ENCODE results near the gene AP1S2. TPM values are rescaled to one million over a fixed set of nuclear protein-coding genes. Genes with fewer than 3 reads are reported as not detected.

The AP1S2 gene
- total and polyA plus RNA-seq, 2 of the 8 experiments (the other 6 are each of a cell fraction or from before 2014, with no cell fraction given): 88.2 to 237 TPM

DNA sequence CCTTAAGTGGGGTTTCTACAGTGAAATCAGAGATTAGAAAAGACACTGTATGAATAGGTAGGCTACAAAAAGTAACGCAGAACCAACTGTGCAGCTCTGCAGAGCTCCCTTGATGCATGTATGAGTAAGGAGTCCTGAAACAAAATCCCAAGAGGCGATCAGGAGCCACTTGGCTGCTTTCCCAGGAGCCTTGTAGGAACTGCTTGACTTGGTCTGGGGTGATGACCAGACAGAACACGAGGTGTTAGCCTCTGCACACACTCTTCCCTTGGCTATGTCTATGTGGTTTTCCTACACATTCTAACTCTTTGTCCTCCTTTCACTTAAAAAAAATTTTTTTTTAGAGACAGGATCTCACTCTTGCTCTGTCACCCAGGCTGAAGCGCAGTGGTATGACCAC, 22.8 kb upstream of the AP1S2 start:
- H3K56ac ChIP-seq (replicated peaks; ENCODE audit: insufficient read length, low read depth, low read length): no peak overlapping the region
- no peak for FAIRE-seq
- WGBS, 2 experiments (ENCODE audit: extremely low coverage in 1 of 2, insufficient coverage in 1 of 2, insufficient read length in 1 of 2, insufficient replicate concordance in 2 of 2, low coverage in 1 of 2, low lambda C conversion rate in 2 of 2, missing lambda C conversion rate in 1 of 2): 93% methylated on average over 4 of the region's 4 CpGs; no CpG with 5 or more reads in 1 of the 2 experiments
- H3K79me2 ChIP-seq (ENCODE audit: control insufficient read depth in 1 of 2, insufficient read depth in 2 of 2, low read length in 2 of 2): no peaks in the 10 kb centered on the region
- H3K4me1 ChIP-seq (replicated peaks in 1 of 4; ENCODE audit: control insufficient read depth in 3 of 4, insufficient read depth in 4 of 4, low read length in 3 of 4): no peaks in the 10 kb centered on the region
- H3K14ac ChIP-seq (ENCODE audit: insufficient read length): no peak overlapping the region
- ChIA-PET POLR2A (ENCODE audit: partially characterized antibody) (interaction anchor here (1.5 kb wide), 1 partner anchor 21 kb away, joined by 3 read pairs; no protein-coding TSS in a partner anchor), CTCF (ENCODE audit: partially characterized antibody) (no interaction called here)
- no peak overlapping the region for H3K9ac ChIP-seq (replicated peaks in 1 of 4; ENCODE audit: extremely low read depth in 1 of 4, low read depth in 3 of 4, low read length in 3 of 4)
- no peak overlapping the region for H3K27ac ChIP-seq (ENCODE audit: low read depth, low read length)
- no peak overlapping the region for H2BK15ac ChIP-seq (ENCODE audit: low read length)
- no peak overlapping the region for H3K4me2 ChIP-seq (ENCODE audit: insufficient read depth in 1 of 2, low read depth in 2 of 2, low read length in 2 of 2)
- H4K8ac ChIP-seq (ENCODE audit: extremely low read depth, insufficient read depth, low read length): no peak overlapping the region
- no peak overlapping the region for H2BK12ac ChIP-seq (ENCODE audit: low read depth, low read length)
- H2AFZ ChIP-seq (ENCODE audit: low read length): no peak overlapping the region
- no peak overlapping the region for H2BK20ac ChIP-seq (ENCODE audit: low read length)
- no peaks in the 10 kb centered on the region for H3K36me3 ChIP-seq (ENCODE audit: control insufficient read depth in 2 of 4, insufficient read depth in 4 of 4, low read length in 3 of 4)
- no peaks in the 10 kb centered on the region for H3K9me3 ChIP-seq (ENCODE audit: insufficient read depth in 2 of 2, low read depth in 1 of 2, low read length in 1 of 2)
- no peaks in the 10 kb centered on the region for H3K27me3 ChIP-seq (replicated peaks in 1 of 4; ENCODE audit: control insufficient read depth in 3 of 4, extremely low read depth in 1 of 4, insufficient read depth in 3 of 4, low read length in 3 of 4)
- H3K23ac ChIP-seq (ENCODE audit: insufficient read length): no peak overlapping the region
- no peaks in the 10 kb centered on the region for H4K20me1 ChIP-seq (replicated peaks in 1 of 2; ENCODE audit: control insufficient read depth in 1 of 2, insufficient read depth in 2 of 2, low read length in 2 of 2)
- no peak overlapping the region for H2AK5ac ChIP-seq (ENCODE audit: low read depth, low read length)
- H4K5ac ChIP-seq (ENCODE audit: insufficient read length, low read depth, low read length): no peak overlapping the region
- no peak overlapping the region for H2BK120ac ChIP-seq (replicated peaks; ENCODE audit: low read depth, low read length)
- H3K23me2 ChIP-seq (ENCODE audit: low read depth, low read length): no peaks in the 10 kb centered on the region
- H3K4me3 ChIP-seq (ENCODE audit: extremely low read depth in 1 of 4, insufficient read depth in 2 of 4, low read depth in 3 of 4, low read length in 4 of 4): no peak overlapping the region
- H3K18ac ChIP-seq (ENCODE audit: extremely low read depth, low read length): no peak overlapping the region
- no peak overlapping the region for H2BK5ac ChIP-seq (ENCODE audit: low read depth, low read length)
- H3K4ac ChIP-seq (replicated peaks; ENCODE audit: insufficient read length, low read depth, low read length): no peak overlapping the region
- H4K91ac ChIP-seq (replicated peaks; ENCODE audit: insufficient read length, low read length): no peak overlapping the region
- no peaks in the 10 kb centered on the region for H3K79me1 ChIP-seq (ENCODE audit: low read depth, low read length)
- DNase-seq (ENCODE audit: low read depth in 1 of 2, low spot score in 2 of 2): no peak
- no peak for TF ChIP-seq NRF1 (IDR thresholded peaks at IDR 0.05; ENCODE audit: low read depth, low read length)
- no peak for TF ChIP-seq HDAC2 (IDR thresholded peaks at IDR 0.05; ENCODE audit: borderline replicate concordance in 1 of 2, low read depth in 2 of 2, low read length in 2 of 2)
- no peak for TF ChIP-seq BRCA1 (IDR thresholded peaks at IDR 0.05; ENCODE audit: low read depth, low read length)
- no peak for TF ChIP-seq SRF (IDR thresholded peaks at IDR 0.05; ENCODE audit: low read depth, low read length)
- TF ChIP-seq RXRA (IDR thresholded peaks at IDR 0.05; ENCODE audit: insufficient read depth, low read depth, low read length): no peak
- no peak for TF ChIP-seq RBBP5 (IDR thresholded peaks at IDR 0.05; ENCODE audit: borderline replicate concordance, low read depth, low read length)
- TF ChIP-seq FOSL1 (IDR thresholded peaks at IDR 0.05; ENCODE audit: insufficient read depth, low read depth, low read length): no peak
- TF ChIP-seq TBP (IDR thresholded peaks at IDR 0.05; ENCODE audit: low read depth, low read length): no peak
- no peak for TF ChIP-seq BACH1 (IDR thresholded peaks at IDR 0.05; ENCODE audit: low read length)
- TF ChIP-seq CHD2 (IDR thresholded peaks at IDR 0.05; ENCODE audit: low read length): no peak
- no peak for TF ChIP-seq POLR2AphosphoS5 (IDR thresholded peaks at IDR 0.05; ENCODE audit: low read depth, low read length)
- TF ChIP-seq YY1 (IDR thresholded peaks at IDR 0.05; ENCODE audit: low read depth, low read length): no peak
- TF ChIP-seq, protein P1, sequence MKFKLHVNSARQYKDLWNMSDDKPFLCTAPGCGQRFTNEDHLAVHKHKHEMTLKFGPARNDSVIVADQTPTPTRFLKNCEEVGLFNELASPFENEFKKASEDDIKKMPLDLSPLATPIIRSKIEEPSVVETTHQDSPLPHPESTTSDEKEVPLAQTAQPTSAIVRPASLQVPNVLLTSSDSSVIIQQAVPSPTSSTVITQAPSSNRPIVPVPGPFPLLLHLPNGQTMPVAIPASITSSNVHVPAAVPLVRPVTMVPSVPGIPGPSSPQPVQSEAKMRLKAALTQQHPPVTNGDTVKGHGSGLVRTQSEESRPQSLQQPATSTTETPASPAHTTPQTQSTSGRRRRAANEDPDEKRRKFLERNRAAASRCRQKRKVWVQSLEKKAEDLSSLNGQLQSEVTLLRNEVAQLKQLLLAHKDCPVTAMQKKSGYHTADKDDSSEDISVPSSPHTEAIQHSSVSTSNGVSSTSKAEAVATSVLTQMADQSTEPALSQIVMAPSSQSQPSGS (IDR thresholded peaks at IDR 0.05; ENCODE audit: low read length): no peak
- TF ChIP-seq KDM5A (IDR thresholded peaks at IDR 0.05; ENCODE audit: low read length): no peak
